HepG2 (cell line): ENCODE data around the gene LEMD3. TPM values are rescaled to one million over a fixed set of nuclear protein-coding genes. Genes with fewer than 3 reads are reported as not detected.

Experiments
- CAMTA2 ChIP-seq: sonication (generic); formaldehyde crosslinking; IDR thresholded peaks from 2 replicates; pipeline ENCODE4 v1.4.0; 2020; ENCODE audit warnings: mild to moderate bottlenecking, missing genetic modification reagents, borderline replicate concordance
- CBFB ChIP-seq: sonication (generic); formaldehyde crosslinking; IDR thresholded peaks from 2 replicates; pipeline ENCODE4 v1.4.0; 2020; ENCODE audit warnings: missing genetic modification reagents
- CENPT ChIP-seq: sonication (generic); formaldehyde crosslinking; IDR thresholded peaks from 2 replicates; pipeline ENCODE4 v1.8.0; 2022; ENCODE audit warnings: low read depth, mild to moderate bottlenecking, moderate library complexity, missing genetic modification reagents
- CREM ChIP-seq, 2 experiments: sonication (generic) in 1 of 2; formaldehyde crosslinking in 1 of 2; IDR thresholded peaks; 2 replicates each; pipeline versions ENCODE4 v1.4.0 to v1.6.1; 2016 to 2020; ENCODE audit warnings: antibody characterized with exemption in 1 of 2, mild to moderate bottlenecking in 1 of 2, missing genetic modification reagents in 1 of 2
- HCFC1 ChIP-seq: fragments of 150-350 bp; IDR thresholded peaks from 2 replicates; pipeline ENCODE4 v1.6.1; 2014; ENCODE audit warnings: low read depth, low read length
- IRF2 ChIP-seq: IDR thresholded peaks from 2 replicates; pipeline ENCODE4 v1.6.1; 2018; ENCODE audit warnings: missing genetic modification reagents, missing compliant biosample characterization
- KIAA2018 ChIP-seq: sonication (generic); formaldehyde crosslinking; IDR thresholded peaks from 2 replicates; pipeline ENCODE4 v1.5.0; 2020; ENCODE audit warnings: mild to moderate bottlenecking, missing genetic modification reagents, borderline replicate concordance
- NR2F1 ChIP-seq, 2 experiments: fragments of 450-650 bp in 1 of 2; formaldehyde crosslinking in 1 of 2; IDR thresholded peaks; 2 replicates each; pipeline versions ENCODE4 v1.5.0 to v1.6.1; 2016 to 2020; ENCODE audit warnings: mild to moderate bottlenecking in 1 of 2, missing compliant biosample characterization in 1 of 2, missing genetic modification reagents in 1 of 2, moderate library complexity in 1 of 2
- PAXIP1 ChIP-seq: sonication (generic); formaldehyde crosslinking; conservative IDR thresholded peaks from 2 replicates; pipeline ENCODE4 v1.4.0; 2020; ENCODE audit warnings: mild to moderate bottlenecking, missing genetic modification reagents, moderate library complexity
- RARA ChIP-seq: IDR thresholded peaks from 2 replicates; pipeline ENCODE4 v1.6.1; 2016; ENCODE audit warnings: missing genetic modification reagents, missing compliant biosample characterization
- ZMAT5 ChIP-seq: sonication (generic); formaldehyde crosslinking; IDR thresholded peaks from 2 replicates; pipeline ENCODE4 v1.5.0; 2020; ENCODE audit warnings: mild to moderate bottlenecking, low read depth, missing genetic modification reagents, borderline replicate concordance
- ZNF234 ChIP-seq: sonication (generic); formaldehyde crosslinking; conservative IDR thresholded peaks from 2 replicates; pipeline ENCODE4 v1.5.1; 2020; ENCODE audit warnings: mild to moderate bottlenecking, missing genetic modification reagents
- ZNF569 ChIP-seq: sonication (generic); formaldehyde crosslinking; IDR thresholded peaks from 2 replicates; pipeline ENCODE4 v1.5.0; 2020; ENCODE audit warnings: mild to moderate bottlenecking, missing genetic modification reagents, moderate library complexity, borderline replicate concordance
- ZNF674 ChIP-seq: sonication (generic); formaldehyde crosslinking; IDR thresholded peaks from 2 replicates; pipeline ENCODE4 v1.5.0; 2020; ENCODE audit warnings: low read depth, mild to moderate bottlenecking, missing genetic modification reagents
- polyA plus RNA-seq, 8 experiments: library from polyadenylated mRNA; depleted of rRNA in 3 of 8; stranded (reverse) in 7 of 8; unstranded in 1 of 8; fragments of >200 nt; fragmentation: Illumina TruSeq in 4 of 8; extraction: Trizol in 4 of 8; gene quantifications; 2 replicates each; pipeline versions ENCODE4 v1.2.1 to v1.2.3, GENCODE V29; 2011 to 2016; ENCODE audit warnings: low read depth in 4 of 8, missing spikeins in 1 of 8, mixed read lengths in 1 of 8; ENCODE audit not compliant: insufficient read depth in 1 of 8
- total RNA-seq, 5 experiments: library from RNA; depleted of rRNA; stranded (reverse); fragments of >200 nt; fragmentation: Illumina TruSeq; extraction: Trizol; gene quantifications; 2 replicates each; pipeline ENCODE4 v1.2.3, GENCODE V29; 2016; ENCODE audit warnings: low read depth in 1 of 5
- TF ChIP-seq, protein P1 (sequence below): sonication (generic); formaldehyde crosslinking; IDR thresholded peaks from 2 replicates; pipeline ENCODE4 v1.4.0; 2020; ENCODE audit warnings: missing genetic modification reagents

The LEMD3 gene
- total and polyA plus RNA-seq, 2 of the 13 experiments (the other 11 are each of a cell fraction or from before 2014, with no cell fraction given), result 9.3 to 18.7 TPM

DNA sequence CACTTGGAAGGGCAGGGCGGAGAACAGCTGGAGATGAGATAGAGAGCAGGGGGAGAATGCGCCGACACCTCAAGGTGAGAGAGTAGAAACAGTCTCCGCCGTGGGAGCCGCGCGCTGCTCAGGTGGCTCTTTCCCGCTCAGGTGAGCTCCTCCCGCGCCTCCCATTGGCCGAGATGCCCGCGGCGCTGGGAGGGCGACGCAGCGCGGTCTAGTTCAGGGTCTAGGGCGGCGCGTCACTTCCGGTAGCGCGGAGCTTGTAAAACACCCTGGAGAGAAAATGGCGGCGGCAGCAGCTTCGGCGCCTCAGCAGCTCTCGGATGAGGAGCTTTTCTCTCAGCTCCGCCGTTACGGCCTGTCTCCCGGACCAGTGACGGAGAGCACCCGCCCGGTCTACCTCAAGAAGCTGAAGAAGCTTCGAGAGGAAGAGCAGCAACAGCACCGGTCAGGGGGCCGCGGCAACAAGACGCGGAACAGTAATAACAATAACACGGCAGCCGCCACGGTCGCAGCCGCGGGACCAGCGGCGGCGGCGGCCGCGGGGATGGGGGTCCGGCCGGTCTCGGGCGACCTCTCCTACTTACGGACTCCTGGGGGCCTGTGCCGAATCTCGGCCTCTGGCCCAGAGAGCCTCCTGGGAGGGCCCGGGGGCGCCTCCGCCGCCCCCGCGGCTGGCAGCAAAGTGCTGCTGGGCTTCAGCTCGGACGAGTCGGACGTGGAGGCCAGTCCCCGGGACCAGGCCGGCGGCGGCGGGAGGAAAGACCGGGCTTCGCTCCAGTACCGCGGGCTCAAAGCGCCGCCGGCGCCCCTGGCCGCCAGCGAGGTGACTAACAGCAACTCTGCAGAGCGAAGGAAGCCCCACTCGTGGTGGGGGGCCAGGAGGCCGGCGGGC, at the start of gene LEMD3 (continued):
- TF ChIP-seq PAXIP1 (CRISPR knock-in tag) (peak; percentile 43), KIAA2018 (CRISPR knock-in tag) (peak; percentile 97; the same call in 1 of the 2 replicates), CREM (IDR thresholded peaks at IDR 0.05) (peak; percentile 90), CREM (CRISPR knock-in tag; IDR thresholded peaks at IDR 0.05) (peak; percentile 55; the same call in 1 of the 2 replicates), CAMTA2 (CRISPR knock-in tag) (peak; percentile 98), RARA (peak; percentile 83), ZNF234 (CRISPR knock-in tag) (peak; percentile 94; the same call in 1 of the 2 replicates), HCFC1 (0 out of 2 replicates have a peak, but pooled peaks have one; percentile 17), CBFB (CRISPR knock-in tag) (peak; percentile 94), CENPT (peak; percentile 99; the same call in 1 of the 2 replicates), ZMAT5 (no peak), ZNF569 (CRISPR knock-in tag) (peak; percentile 100; the same call in 1 of the 2 replicates), IRF2 (CRISPR knock-in tag) (peak; percentile 91; the same call in 1 of the 2 replicates), ZNF674 (CRISPR knock-in tag) (peak; percentile 74; the same call in 1 of the 2 replicates), NR2F1 (CRISPR knock-in tag; IDR thresholded peaks at IDR 0.05) (no peak)
- TF ChIP-seq, protein P1, sequence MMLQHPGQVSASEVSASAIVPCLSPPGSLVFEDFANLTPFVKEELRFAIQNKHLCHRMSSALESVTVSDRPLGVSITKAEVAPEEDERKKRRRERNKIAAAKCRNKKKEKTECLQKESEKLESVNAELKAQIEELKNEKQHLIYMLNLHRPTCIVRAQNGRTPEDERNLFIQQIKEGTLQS (CRISPR knock-in tag), result peak; percentile 77
